Left hindlimb (tissue), 1 donor: ENCODE results near the gene LYPD8.
"Not testable (repeated sequence)": the region's sequence is repeated elsewhere in the genome, so short reads cannot be mapped to it uniquely, and the experiment has no call there.

Experiments used
- DNase-seq: peaks from one replicate; pipeline ENCODE4 v3.0.0-alpha.2; 2018

The LYPD8 gene

DNA sequence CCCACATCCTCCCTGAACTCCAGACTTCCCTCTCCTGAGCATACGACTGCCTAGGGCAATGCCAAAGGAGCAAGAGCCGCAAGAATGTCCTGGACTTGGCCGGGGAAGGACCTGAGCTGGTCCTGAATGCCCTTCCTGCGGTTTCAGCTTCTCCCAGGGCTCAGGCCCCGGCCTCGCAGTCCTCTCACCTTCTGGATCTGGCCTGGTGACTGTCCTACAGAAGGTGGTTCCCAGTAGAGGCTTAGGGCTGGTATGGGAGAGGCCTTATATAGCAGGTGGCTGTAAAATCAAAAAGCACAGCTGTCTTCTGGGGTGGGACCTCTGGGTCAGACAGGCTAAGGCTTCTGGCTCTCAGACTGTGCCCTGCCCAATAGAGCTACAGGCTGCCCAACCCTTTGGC lies at the start of gene LYPD8:
Gene LYPD8 (minus strand): TSS at position 243 of the 400 bp plus-strand sequence. CDS start 4,678 bp downstream, outside the sequence.
- no peak for DNase-seq

- DNase-seq = no peak
Observed at GRCh38 chr1:248804771-248805681, 49.5 kb upstream of the LYPD8 start.

DNA sequence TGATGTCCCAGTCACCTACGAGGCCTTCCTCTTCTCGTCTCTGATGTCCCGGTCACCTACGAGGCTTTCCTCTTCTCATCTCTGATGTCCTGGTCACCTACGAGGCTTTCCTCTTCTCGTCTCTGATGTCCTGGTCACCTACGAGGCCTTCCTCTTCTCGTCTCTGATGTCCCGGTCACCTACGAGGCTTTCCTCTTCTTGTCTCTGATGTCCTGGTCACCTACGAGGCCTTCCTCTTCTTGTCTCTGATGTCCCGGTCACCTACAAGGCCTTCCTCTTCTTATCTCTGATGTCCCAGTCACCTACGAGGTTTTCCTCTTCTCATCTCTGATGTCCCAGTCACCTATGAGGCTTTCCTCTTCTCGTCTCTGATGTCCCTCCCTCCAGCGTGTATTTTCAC lies 47.9 kb upstream of the LYPD8 start:
- not testable (repeated sequence) for DNase-seq

DNA sequence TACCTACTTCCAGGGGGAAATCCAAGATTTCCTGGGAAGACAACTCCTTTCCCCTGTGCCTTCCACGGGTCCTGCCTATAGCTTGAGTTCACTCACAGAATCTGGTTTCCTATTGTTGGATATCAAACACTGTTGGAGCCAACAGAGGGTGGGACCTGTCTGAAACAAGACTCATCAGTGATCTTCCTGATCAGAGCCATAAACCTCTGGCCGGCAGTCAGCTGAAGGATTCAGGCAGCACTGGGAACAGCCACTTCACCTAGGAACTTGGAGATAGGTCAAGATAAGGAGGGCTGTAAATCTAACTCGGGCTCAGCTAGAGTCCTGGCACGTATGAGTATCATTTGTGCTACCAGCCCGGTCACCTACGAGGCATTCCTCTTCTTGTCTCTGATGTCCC lies 46.9 kb upstream of the LYPD8 start:
- DNase-seq = no peak

- no peak for DNase-seq
Observed at GRCh38 chr1:248800459-248800858, 44.9 kb upstream of the LYPD8 start.

DNA sequence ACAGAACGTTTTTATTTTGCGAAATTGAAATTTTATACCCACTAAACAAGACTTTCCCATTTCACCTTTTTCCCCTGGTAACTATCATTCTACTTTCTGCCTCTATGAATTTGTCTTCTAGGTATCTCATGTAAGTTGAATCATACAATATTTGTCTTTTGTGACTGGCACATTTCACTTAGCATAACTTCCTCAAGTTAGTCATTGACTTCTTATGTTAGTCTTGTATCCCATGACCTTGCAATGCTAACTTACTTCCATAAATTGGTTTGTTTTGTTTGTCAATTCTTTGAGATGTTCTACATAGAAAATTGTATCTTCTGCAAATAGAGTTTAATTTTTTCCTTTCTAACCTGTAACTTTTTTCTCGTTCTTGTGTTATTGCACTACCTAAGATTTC lies 43.2 kb upstream of the LYPD8 start:
- no peak for DNase-seq

DNA sequence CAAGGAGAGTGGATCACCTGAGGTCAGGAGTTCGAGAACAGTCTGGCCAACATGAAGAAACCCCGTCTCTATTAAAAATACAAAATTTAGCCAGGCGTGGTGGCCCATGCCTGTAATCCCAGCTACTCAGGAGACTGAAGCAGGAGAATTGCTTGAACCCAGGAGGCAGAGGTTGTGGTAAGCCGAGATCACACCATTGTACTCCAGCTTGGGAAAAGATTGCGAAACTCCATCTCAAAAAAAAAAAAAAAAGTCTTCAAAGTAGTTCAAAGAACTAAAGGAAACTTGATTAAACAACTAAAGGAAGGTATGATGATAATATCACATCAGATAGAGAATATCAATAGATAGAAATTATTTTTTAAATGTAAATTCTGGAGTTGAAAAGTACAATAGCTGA lies 39.1 kb upstream of the LYPD8 start:
- DNase-seq = not testable (repeated sequence)

DNA sequence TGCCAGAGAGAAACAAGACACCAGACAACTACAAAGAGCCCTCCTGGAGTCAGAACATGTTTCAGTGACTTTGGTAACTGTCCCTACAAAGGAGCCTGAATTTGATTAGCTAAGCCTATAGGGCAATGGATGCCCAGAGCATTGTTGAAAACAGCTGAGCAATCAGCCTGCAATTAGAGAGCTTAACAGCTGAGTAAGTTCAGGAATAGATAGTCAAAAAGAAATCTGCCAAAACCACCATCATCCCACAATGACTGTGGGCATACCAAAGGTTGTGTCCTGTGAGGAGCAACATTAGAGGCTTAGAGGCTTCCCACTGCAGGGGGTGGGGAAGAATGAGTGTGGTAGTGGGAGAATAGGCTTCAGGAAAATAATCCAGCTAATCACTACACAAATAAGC lies 38.0 kb upstream of the LYPD8 start:
- no peak for DNase-seq

- DNase-seq = no peak
Observed at GRCh38 chr1:248792342-248792741, 36.8 kb upstream of the LYPD8 start.

GRCh38 chr1:248791010-248791409 lies 35.5 kb upstream of the LYPD8 start:
- no peak for DNase-seq

DNA sequence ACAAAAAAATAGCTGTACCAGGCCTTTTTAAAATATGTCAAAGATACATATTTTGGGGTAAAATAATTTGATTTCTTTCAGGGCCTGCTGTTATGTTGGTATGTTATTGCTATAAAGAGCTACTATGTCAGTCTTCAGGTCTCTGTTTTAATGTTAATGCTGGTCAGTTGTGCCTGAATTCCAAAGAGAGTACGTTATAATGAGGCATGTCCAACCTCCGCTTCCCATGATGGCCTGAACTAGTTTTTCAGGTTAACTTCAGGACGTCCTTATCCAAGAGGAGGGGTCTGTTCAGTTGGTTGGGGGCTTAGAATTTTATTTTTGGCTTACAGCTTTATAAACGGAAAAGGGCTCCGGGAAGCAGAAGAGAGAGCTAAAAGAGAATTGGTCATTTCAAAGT lies 34.9 kb upstream of the LYPD8 start:
- no peak for DNase-seq

DNA sequence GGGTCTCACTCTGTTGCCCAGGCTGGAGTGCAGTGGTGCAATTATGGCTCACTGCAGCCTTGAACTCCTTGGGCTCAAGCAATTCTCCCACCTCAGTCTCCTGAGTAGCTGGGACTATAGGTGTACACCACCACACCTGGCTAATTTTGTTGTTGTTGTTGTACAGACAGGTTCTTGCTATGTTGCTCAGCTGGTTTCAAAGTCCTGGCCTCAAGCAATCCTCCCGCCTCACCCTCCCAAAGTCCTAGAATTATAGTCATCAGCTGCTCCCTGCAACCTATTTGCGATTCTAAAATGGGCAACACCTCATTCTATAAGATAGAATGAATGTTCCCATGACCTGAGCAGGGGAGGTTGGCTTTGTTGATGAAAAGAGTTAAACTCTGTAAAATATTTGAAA lies 33.8 kb upstream of the LYPD8 start:
- DNase-seq = not testable (repeated sequence)

DNA sequence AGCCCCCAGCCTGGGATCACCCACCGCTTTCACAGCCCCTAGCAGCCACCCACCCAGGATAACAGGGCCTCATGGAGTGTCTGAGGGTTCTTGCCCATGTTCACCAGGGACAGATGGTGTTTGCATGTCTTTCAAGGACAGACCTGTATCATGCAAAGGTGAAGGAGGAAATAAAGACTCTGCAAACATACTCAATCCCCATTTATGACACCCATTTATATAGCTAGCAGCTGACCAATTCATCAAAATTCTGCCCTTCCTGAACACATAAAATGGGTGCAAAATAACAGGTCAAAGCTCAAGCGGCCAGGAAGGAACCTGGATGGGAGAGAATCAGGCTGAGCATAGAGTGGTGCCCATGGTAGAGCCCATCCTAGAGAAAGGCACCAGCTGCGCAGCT lies 32.8 kb upstream of the LYPD8 start:
- DNase-seq = no peak

GRCh38 chr1:248787430-248787829 lies 31.9 kb upstream of the LYPD8 start:
- no peak for DNase-seq

GRCh38 chr1:248786156-248786555 lies 30.6 kb upstream of the LYPD8 start:
- DNase-seq = no peak

DNA sequence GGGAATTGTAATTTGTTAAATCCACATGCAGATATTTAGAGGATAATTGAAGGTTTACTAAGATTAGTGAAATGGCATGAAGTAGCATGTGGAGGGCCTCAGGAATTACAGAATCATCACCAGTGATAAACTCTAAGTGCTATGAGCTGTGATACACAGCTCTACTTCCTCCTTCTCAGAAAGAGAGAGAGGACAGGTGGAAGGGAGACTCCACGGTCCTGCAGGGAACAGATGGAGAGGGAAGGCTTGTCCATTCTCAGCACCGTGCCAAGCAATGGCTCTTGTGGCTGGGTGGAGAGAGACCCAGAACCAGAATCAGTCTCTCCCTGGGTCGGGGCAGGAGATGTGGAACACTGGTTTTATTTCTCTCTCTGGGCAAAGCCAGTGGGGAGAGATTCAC lies 27.8 kb upstream of the LYPD8 start:
- DNase-seq = no peak

DNA sequence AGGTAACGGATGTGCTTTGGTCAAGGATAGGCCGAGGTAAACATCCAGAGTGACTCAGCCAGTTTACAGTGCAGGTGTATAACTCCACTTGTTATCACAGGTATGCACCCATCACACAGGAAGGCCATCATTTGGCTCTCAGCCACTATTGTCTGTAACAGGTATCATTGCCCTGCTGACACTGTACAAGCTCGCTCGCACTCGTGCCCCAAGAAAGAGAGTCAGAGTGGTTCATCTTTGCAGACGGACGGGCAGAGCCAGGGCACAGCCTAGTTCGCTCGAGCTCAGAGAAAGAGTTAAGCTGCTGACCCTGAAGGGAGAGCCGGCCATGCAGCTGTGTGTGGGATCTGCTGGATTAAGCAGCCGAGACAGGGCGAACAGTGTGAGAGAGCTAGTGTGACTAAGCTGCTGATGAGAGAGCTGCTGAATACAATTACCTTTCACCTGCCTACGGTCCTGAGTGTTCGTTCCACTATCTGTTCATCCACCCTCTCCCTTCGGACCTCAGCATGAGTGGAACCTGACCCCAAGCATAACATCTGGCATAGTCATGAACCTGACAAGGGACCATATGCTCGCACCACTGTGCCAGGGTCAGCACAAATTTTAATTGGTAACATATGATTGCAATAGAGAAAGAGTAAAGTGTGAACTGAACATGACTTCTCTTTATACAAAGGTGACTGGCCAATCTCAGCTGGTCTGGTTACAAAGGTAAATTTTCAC lies 27.0 kb upstream of the LYPD8 start:
- DNase-seq = no peak

GRCh38 chr1:248779350-248779749 lies 23.8 kb upstream of the LYPD8 start:
- no peak for DNase-seq

- DNase-seq = no peak
Observed at GRCh38 chr1:248778906-248779305, 23.3 kb upstream of the LYPD8 start.

DNA sequence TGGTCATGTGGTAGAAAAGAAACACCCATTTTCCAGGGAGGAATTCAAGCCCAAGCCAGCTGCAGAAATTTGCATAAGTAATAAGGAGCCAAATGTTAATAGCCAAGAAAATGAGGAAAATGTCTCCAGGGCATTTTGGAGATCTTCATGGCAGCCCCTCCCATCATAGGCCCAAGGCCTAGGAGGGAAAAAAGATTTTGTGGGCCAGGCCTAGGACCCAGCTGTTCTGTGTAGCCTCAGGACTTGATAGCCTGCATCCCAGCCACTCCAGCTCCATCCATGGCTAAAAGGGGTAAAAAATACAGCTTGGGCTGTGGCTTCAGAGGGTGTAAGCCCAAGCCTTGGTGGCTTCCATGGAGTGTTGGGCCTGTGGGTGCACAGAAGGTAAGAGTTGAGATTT lies 21.4 kb upstream of the LYPD8 start:
- no peak for DNase-seq

DNA sequence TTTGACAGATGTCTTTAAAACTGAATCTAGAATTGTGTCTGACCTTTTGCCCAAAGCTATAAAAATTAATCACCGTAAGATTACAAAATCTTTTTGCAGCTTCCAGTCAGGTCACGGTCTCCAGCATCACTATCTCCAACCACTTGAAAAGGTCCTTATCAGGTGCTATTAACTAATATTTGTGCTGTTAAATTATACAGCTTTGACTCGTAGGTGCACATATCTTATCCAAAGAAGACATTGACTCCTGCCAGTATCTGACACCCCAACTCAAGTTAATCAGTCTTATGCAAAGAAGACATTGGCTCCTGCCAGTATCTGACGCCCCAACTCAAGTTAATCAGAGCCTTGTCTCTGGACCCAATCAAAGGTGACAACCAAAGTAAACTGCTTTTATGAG lies 19.9 kb upstream of the LYPD8 start:
- no peak for DNase-seq

GRCh38 chr1:248759644-248760043 lies 4.1 kb upstream of the LYPD8 start:
- DNase-seq = no peak

DNA sequence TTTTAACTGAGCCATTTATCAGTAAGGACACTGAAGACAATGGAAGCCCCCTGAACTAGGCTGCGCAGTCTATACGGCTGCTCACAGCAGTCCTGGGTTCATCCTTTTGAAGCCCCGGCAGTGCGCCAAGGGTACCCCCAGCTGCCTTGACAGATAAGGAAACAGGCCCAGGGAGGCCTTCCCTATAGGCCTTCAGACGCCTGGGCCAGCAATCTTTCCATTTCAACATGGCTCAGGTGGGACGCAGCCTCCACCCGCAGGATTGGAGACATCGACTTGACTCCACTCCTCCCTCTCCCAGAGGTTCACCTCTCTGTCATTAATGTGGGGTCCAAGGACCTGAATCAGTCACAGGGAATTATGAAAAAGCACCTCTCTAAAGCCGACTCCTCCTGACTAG lies 2.8 kb upstream of the LYPD8 start:
- DNase-seq = no peak

- DNase-seq = no peak
Observed at GRCh38 chr1:248757784-248758195, 2.2 kb upstream of the LYPD8 start.
